SK-N-SH (cell line): ENCODE results near the gene SLX4IP. TPM values are rescaled to one million over a fixed set of nuclear protein-coding genes. Genes with fewer than 3 reads are reported as not detected.

Source experiments
- CTCF ChIA-PET: fragments of 300-600, 350-600 bp; formaldehyde crosslinking; extraction: SDS; loops from one replicate; lab custom pipeline; 2021; lab: Yijun Ruan, JAX
- POLR2A ChIA-PET: fragments of 350-600 bp; sonication (Branson Sonifier 250); formaldehyde crosslinking; extraction: SDS; loops from one replicate; lab custom pipeline; 2020; ENCODE audit warnings: antibody characterized with exemption, inconsistent platforms; lab: Yijun Ruan, JAX
- DNase-seq: peaks from one replicate; pipeline ENCODE4 v3.0.0; 2012
- H2AFZ ChIP-seq: fragments of 200-600 bp; sonication (generic); 2 replicates; pipeline ENCODE4 v1.8.1; 2016; ENCODE audit warnings: antibody characterized with exemption, mild to moderate bottlenecking, low read depth
- H3F3A ChIP-seq: fragments of 200-600 bp; sonication (generic); replicated peaks from 2 replicates; pipeline ENCODE3; 2016; ENCODE audit warnings: antibody characterized with exemption, mild to moderate bottlenecking; ENCODE audit not compliant: insufficient read depth
- H3K27ac ChIP-seq, 2 experiments: fragments of 200-500 bp in 1 of 2; fragments of 200-600 bp in 1 of 2; sonication (Bioruptor generic) in 1 of 2; sonication (generic), shearing (Covaris generic) in 1 of 2; 2 replicates each; pipeline versions ENCODE4 v1.5.1 to v1.6.1; 2014 to 2016; ENCODE audit warnings: low read depth in 2 of 2, inconsistent platforms in 1 of 2, low read length in 1 of 2, mild to moderate bottlenecking in 1 of 2, mixed read lengths in 1 of 2
- H3K27me3 ChIP-seq: fragments of 200-600 bp; sonication (generic), shearing (Covaris generic); 2 replicates; pipeline ENCODE4 v1.6.1; 2016; ENCODE audit warnings: mixed run types; ENCODE audit not compliant: insufficient read depth
- H3K36me3 ChIP-seq, 2 experiments: fragments of 200-500 bp in 1 of 2; fragments of 200-600 bp in 1 of 2; sonication (Bioruptor generic) in 1 of 2; sonication (generic) in 1 of 2; replicated peaks in 1 of 2; 2 replicates each; pipeline versions ENCODE3 to v1.5.1; 2014 to 2016; ENCODE audit warnings: low read length in 1 of 2, mild to moderate bottlenecking in 1 of 2; ENCODE audit not compliant: insufficient read depth in 2 of 2, control insufficient read depth in 1 of 2
- H3K4me1 ChIP-seq, 2 experiments: fragments of 200-500 bp in 1 of 2; fragments of 200-600 bp in 1 of 2; sonication (Bioruptor generic) in 1 of 2; sonication (generic), shearing (Covaris generic) in 1 of 2; 2 replicates each; pipeline versions ENCODE4 v1.5.1 to v1.6.1; 2014 to 2016; ENCODE audit warnings: low read depth in 1 of 2, low read length in 1 of 2, mixed run types in 1 of 2; ENCODE audit not compliant: insufficient read depth in 2 of 2, control insufficient read depth in 1 of 2
- H3K4me2 ChIP-seq: fragments of 200-600 bp; sonication (generic), shearing (Covaris generic); 2 replicates; pipeline ENCODE4 v1.6.1; 2017; ENCODE audit warnings: mixed run types
- H3K4me3 ChIP-seq, 2 experiments: fragments of 200-500 bp in 1 of 2; fragments of 200-600 bp in 1 of 2; sonication (Bioruptor generic) in 1 of 2; sonication (generic), shearing (Covaris generic) in 1 of 2; 2 replicates each; pipeline versions ENCODE4 v1.5.1 to v1.8.1; 2014 to 2016; ENCODE audit warnings: low read depth in 2 of 2, inconsistent platforms in 1 of 2, low read length in 1 of 2, mild to moderate bottlenecking in 1 of 2, mixed read lengths in 1 of 2, moderate library complexity in 1 of 2
- H3K79me2 ChIP-seq: fragments of 200-600 bp; sonication (generic); 2 replicates; pipeline ENCODE4 v1.8.1; 2017; ENCODE audit warnings: mild to moderate bottlenecking; ENCODE audit not compliant: insufficient read depth
- H3K9ac ChIP-seq: fragments of 200-600 bp; sonication (generic); 2 replicates; pipeline ENCODE4 v1.6.1; 2017; ENCODE audit warnings: mixed run types
- H3K9me2 ChIP-seq: fragments of 200-600 bp; sonication (generic); 2 replicates; pipeline ENCODE4 v1.6.1; 2017; ENCODE audit warnings: mixed run types
- H3K9me3 ChIP-seq: fragments of 200-600 bp; sonication (generic); 2 replicates; pipeline ENCODE4 v1.6.1; 2017; ENCODE audit warnings: mixed run types, mild to moderate bottlenecking, moderate library complexity
- H4K20me1 ChIP-seq: fragments of 200-600 bp; sonication (generic); 2 replicates; pipeline ENCODE4 v1.6.1; 2017; ENCODE audit warnings: mild to moderate bottlenecking, mixed run types; ENCODE audit not compliant: insufficient read depth
- CTCF ChIP-seq: fragments of 200-600 bp; sonication (generic); IDR thresholded peaks from 2 replicates; pipeline ENCODE4 v1.6.1; 2017; ENCODE audit warnings: antibody characterized with exemption, mild to moderate bottlenecking, moderate library complexity
- ELF1 ChIP-seq: IDR thresholded peaks from 2 replicates; pipeline ENCODE4 v1.4.0; 2012
- FOSL2 ChIP-seq: IDR thresholded peaks from 2 replicates; pipeline ENCODE4 v1.4.0; 2012; ENCODE audit warnings: low read depth, mild to moderate bottlenecking, moderate library complexity, borderline replicate concordance
- FOXM1 ChIP-seq: IDR thresholded peaks from 2 replicates; pipeline ENCODE4 v1.4.0; 2012; ENCODE audit warnings: low read depth, mild to moderate bottlenecking
- GABPA ChIP-seq: IDR thresholded peaks from 2 replicates; pipeline ENCODE4 v1.4.0; 2012; ENCODE audit warnings: low read depth, mild to moderate bottlenecking
- GATA2 ChIP-seq: sonication (generic); formaldehyde crosslinking; IDR thresholded peaks from 2 replicates; pipeline ENCODE4 v1.5.0; 2020; ENCODE audit warnings: mild to moderate bottlenecking, missing genetic modification reagents
- JUND ChIP-seq: IDR thresholded peaks from 2 replicates; pipeline ENCODE4 v1.4.0; 2012
- MAX ChIP-seq: IDR thresholded peaks from 2 replicates; pipeline ENCODE4 v1.4.0; 2012; ENCODE audit warnings: low read depth
- NRF1 ChIP-seq: IDR thresholded peaks from 2 replicates; pipeline ENCODE4 v1.6.1; 2012; ENCODE audit warnings: low read depth, mild to moderate bottlenecking, low read length
- PBX3 ChIP-seq: IDR thresholded peaks from 2 replicates; pipeline ENCODE4; 2012
- RCOR1 ChIP-seq: fragments of 150-350 bp; IDR thresholded peaks from 2 replicates; pipeline ENCODE4 v1.6.1; 2017; ENCODE audit warnings: antibody characterized with exemption, low read length
- REST ChIP-seq: IDR thresholded peaks from 2 replicates; pipeline ENCODE4 v1.6.1; 2012; ENCODE audit warnings: mild to moderate bottlenecking, low read depth, low read length, moderate library complexity
- RFX5 ChIP-seq: IDR thresholded peaks from 2 replicates; pipeline ENCODE4 v1.6.1; 2012; ENCODE audit warnings: mild to moderate bottlenecking, improper control_type of control experiment, low read length
- RXRA ChIP-seq: IDR thresholded peaks from 2 replicates; pipeline ENCODE4 v1.4.0; 2012; ENCODE audit warnings: low read depth, mild to moderate bottlenecking, borderline replicate concordance
- TCF12 ChIP-seq: IDR thresholded peaks from 2 replicates; pipeline ENCODE4 v1.4.0; 2012
- USF1 ChIP-seq: IDR thresholded peaks from 2 replicates; pipeline ENCODE4 v1.4.0; 2012; ENCODE audit warnings: low read depth, borderline replicate concordance
- WGBS: methylation state at CpG from one replicate; pipeline ENCODE4 v1.1.6; 2017; ENCODE audit warnings: low lambda C conversion rate; 5-methylcytosine and 5-hydroxymethylcytosine counted together
- polyA plus RNA-seq, 3 experiments: library from polyadenylated mRNA; depleted of rRNA; stranded (reverse); fragments of >200 nt; gene quantifications; 2 replicates each; pipeline ENCODE4 v1.2.3, GENCODE V29; 2012

SLX4IP gene
- polyA plus RNA-seq, 1 of the 3 experiments (the other 2 are of a cell fraction), result 1.3 TPM

- ChIA-PET POLR2A (no interaction called here), CTCF (interaction anchor here (0.7 kb wide), 1 partner anchor 116 kb away, joined by 3 read pairs; no protein-coding TSS in a partner anchor)
- Histone ChIP-seq H4K20me1 (peaks cover 65% of the 10 kb centered on the region), H3K9me3 (no peaks in the 10 kb centered on the region), H3K4me2 (no peak overlapping the region), H3K9me2 (no peaks in the 10 kb centered on the region), H3K79me2 (peaks cover 99% of the 10 kb centered on the region), H2AFZ (no peak overlapping the region), H3K9ac (no peak overlapping the region), H3K36me3 (peaks cover 5 to 43% of the 10 kb centered on the region in 2 experiments), H3K4me3 (no peak overlapping the region), H3K27ac (no peak overlapping the region), H3K4me1 (peaks cover 19 to 49% of the 10 kb centered on the region in 2 experiments; a peak in 3 of 4 replicates), H3K27me3 (no peaks in the 10 kb centered on the region), H3F3A (peaks cover 3% of the 10 kb centered on the region)
- TF ChIP-seq RCOR1 (no peak), FOXM1 (no peak), GABPA (no peak), USF1 (no peak), RFX5 (no peak), RXRA (no peak), NRF1 (no peak), REST (no peak), ELF1 (no peak), GATA2 (CRISPR knock-in tag) (no peak), JUND (no peak), TCF12 (no peak), FOSL2 (no peak), PBX3 (no peak), MAX (no peak), CTCF (no peak)
- WGBS, result 94% methylated on average over 7 of the region's 7 CpGs
- DNase-seq, result no peak
These were observed 233.7 kb downstream of the SLX4IP start for GRCh38 chr20:10668677-10669368.
